BJ (cell line): Measurements from ENCODE around the gene PRSS8. TPM values are rescaled to one million over a fixed set of nuclear protein-coding genes. Genes with fewer than 3 reads are reported as not detected.

Source experiments
- CTCF ChIA-PET: fragments of 350-600 bp; formaldehyde crosslinking; extraction: SDS; loops from one replicate; lab custom pipeline; 2021; ENCODE audit warnings: antibody characterized with exemption, inconsistent platforms; lab: Yijun Ruan, JAX
- POLR2A ChIA-PET: fragments of 300-600 bp; sonication (Branson Sonifier 250); formaldehyde crosslinking; extraction: SDS; loops from one replicate; lab custom pipeline; 2021; ENCODE audit warnings: antibody characterized with exemption; lab: Charles Lee
- DNase-seq: peaks from one replicate; pipeline ENCODE4 v3.0.0-alpha.2; 2011; ENCODE audit warnings: low read depth
- H3K27me3 ChIP-seq: 2 replicates; pipeline ENCODE4 v1.6.0; 2011; ENCODE audit warnings: low read length; ENCODE audit not compliant: control insufficient read depth, insufficient read depth
- H3K36me3 ChIP-seq: 2 replicates; pipeline ENCODE4 v1.5.1; 2011; ENCODE audit warnings: low read length; ENCODE audit not compliant: control insufficient read depth, insufficient read depth
- H3K4me3 ChIP-seq: 2 replicates; pipeline ENCODE4 v1.5.1; 2011; ENCODE audit warnings: low read depth, mild to moderate bottlenecking, control low read depth, low read length
- polyA plus RNA-seq: library from polyadenylated mRNA; depleted of rRNA; stranded (reverse); fragments of >200 nt; gene quantifications from 2 replicates; pipeline ENCODE4 v1.2.3, GENCODE V29; 2011
- TF ChIP-seq, protein P1 (sequence below): IDR thresholded peaks from 2 replicates; pipeline ENCODE4 v1.5.1; 2011; ENCODE audit warnings: low read depth, mild to moderate bottlenecking, control low read depth, inconsistent platforms, low read length, moderate library complexity; ENCODE audit not compliant: insufficient read depth

Gene PRSS8
- polyA plus RNA-seq, 1 experiment = not detected

DNA sequence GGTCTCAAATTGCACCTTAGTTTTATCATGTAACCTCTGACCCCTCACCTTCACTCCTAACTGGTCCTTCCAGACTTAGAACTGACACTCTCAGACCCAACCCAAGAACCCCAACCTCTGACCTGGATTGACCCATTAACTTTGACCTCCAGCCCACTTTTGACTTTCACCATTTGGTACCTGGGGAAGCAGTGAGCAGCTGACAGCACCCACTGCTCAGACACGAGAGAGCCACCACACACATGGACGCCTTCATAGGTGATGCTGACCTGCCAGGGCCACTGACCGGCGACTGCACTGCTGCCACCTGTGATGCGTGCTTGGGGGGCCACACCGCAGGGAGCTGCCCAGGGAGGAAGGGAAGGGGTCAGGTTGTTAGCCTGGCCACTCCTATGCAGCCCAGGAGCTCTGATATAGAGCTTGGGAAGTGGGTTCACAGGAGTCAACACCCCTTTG is 2.5 kb downstream of the PRSS8 start:
- no peak for DNase-seq
- ChIA-PET CTCF (interaction anchor here (1.2 to 2.9 kb wide), 2 partner anchors 10 kb away, joined by 3 to 12 read pairs; no protein-coding TSS in a partner anchor), POLR2A (no interaction called here)
- no peaks in the 10 kb centered on the region; the same call in 1 of the 2 replicates for H3K36me3 ChIP-seq
- no peak overlapping the region for H3K4me3 ChIP-seq
- no peaks in the 10 kb centered on the region for H3K27me3 ChIP-seq
- TF ChIP-seq, protein P1, sequence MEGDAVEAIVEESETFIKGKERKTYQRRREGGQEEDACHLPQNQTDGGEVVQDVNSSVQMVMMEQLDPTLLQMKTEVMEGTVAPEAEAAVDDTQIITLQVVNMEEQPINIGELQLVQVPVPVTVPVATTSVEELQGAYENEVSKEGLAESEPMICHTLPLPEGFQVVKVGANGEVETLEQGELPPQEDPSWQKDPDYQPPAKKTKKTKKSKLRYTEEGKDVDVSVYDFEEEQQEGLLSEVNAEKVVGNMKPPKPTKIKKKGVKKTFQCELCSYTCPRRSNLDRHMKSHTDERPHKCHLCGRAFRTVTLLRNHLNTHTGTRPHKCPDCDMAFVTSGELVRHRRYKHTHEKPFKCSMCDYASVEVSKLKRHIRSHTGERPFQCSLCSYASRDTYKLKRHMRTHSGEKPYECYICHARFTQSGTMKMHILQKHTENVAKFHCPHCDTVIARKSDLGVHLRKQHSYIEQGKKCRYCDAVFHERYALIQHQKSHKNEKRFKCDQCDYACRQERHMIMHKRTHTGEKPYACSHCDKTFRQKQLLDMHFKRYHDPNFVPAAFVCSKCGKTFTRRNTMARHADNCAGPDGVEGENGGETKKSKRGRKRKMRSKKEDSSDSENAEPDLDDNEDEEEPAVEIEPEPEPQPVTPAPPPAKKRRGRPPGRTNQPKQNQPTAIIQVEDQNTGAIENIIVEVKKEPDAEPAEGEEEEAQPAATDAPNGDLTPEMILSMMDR = no peak

DNA sequence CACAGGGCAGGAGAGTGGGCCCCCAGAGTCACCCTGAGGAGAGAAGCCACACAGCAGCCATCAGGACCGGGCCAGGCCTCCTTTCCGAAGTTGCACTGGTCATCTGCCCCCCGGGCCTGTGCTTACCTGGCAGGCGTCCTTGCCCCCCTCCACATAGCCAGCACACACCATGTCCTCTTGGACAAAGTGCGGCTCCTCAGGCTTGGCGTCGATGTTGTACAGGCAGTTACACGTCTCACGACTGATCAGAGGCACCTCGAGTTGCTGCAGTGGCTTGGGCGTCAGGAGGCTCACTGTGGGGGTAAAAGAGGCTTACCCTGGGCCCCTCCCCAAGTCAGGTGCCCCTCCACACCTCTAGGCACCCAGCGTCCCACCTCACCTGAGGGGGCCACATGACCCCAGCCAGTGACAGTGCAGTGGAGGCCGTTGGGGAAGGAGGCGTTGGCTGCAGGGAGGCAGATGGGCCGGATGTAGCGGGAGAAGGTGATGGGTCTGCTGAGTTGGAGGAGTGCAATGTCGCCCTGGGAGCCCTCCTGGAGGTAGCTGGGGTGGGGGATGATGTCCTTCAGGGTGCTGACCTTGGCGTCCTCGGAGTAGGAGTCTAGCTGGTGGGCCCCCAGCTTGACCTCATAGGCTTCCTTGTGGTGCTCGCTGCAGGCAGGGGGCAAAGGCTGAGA is 3.1 kb downstream of the PRSS8 start:
- H3K36me3 ChIP-seq = peaks cover 1% of the 10 kb centered on the region; the same call in 1 of the 2 replicates
- ChIA-PET CTCF (interaction anchor here (2.9 kb wide), 1 partner anchor 10 kb away, joined by 12 read pairs; no protein-coding TSS in a partner anchor), POLR2A (no interaction called here)
- H3K4me3 ChIP-seq = no peak overlapping the region
- no peak for DNase-seq
- H3K27me3 ChIP-seq = no peaks in the 10 kb centered on the region
- TF ChIP-seq, protein P1 = no peak

DNA sequence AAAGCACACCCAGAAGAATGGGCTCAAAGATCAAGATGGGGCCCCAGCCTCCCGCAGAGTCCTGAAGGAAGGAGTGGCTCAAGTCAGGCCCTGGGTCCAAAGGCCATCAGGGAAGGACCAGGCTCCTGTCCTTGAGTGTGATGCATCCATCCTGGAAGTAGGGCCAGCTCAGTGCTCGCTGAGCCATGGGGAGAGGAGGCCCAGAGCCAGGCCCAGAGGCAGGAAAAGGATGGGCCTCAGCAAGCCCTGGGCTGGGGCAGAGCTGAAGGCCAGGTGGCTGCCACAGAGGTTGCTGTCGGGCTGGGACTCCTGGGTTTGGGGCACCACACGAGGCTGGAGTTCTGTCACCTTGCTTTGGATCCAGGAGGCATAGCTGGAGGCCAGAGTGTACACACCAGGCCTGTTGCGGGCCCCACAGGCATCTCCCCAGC is 3.7 kb downstream of the PRSS8 start:
- POLR2A ChIA-PET = no interaction called here
- TF ChIP-seq, protein P1 = no peak
- no peak overlapping the region for H3K4me3 ChIP-seq
- no peaks in the 10 kb centered on the region for H3K27me3 ChIP-seq
- peaks cover 5% of the 10 kb centered on the region for H3K36me3 ChIP-seq
- DNase-seq = no peak
- CTCF ChIA-PET = interaction anchor here (2.9 kb wide), 1 partner anchor 11 kb away, joined by 12 read pairs; no protein-coding TSS in a partner anchor

DNA sequence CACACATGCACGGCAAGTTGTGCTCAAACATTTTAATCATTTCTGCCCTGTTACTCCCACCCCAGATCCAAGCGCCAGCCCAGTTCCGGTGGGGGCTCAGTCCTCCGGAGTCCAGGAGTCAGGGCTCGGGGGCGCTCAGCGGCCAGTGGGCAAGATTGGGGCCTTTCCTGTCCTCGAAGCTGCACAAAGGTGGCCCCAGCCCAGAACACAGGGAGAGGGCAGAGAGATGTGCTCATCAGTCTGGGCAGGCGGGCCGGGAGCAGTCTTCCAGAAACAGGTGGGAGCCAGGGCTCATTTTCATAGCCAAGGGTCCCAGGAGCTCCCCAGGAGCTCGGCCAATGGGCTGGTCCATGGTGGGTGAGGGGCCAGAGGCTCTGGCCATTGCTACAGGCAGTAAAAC is 4.1 kb downstream of the PRSS8 start:
- ChIA-PET POLR2A (no interaction called here), CTCF (interaction anchor here (2.9 kb wide), 1 partner anchor 11 kb away, joined by 12 read pairs; no protein-coding TSS in a partner anchor)
- TF ChIP-seq, protein P1 = no peak
- no peak overlapping the region for H3K4me3 ChIP-seq
- no peaks in the 10 kb centered on the region for H3K27me3 ChIP-seq
- no peak for DNase-seq
- H3K36me3 ChIP-seq = peaks cover 6% of the 10 kb centered on the region

DNA sequence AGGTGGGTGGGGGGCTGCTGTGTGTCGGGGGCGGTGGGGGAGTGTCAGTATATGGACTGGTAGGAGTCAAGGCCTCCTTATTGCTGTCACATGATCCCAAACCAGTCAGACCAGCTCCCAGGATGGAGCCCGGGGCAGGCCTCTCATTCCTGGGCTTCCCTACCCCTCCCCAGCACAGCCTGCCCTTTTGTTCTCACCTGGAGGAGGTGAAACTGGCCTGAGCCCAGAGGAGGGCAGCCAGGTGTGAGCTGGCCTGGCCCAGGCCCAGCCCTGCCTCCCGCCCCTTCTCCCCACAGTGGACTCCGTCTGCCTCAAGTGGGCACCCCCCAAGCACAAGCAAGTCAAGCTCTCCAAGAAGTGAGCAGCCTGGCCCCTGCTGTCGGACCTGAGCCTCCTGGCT is 4.6 kb downstream of the PRSS8 start:
- peaks cover 6% of the 10 kb centered on the region for H3K36me3 ChIP-seq
- no peak for DNase-seq
- TF ChIP-seq, protein P1 = no peak
- H3K4me3 ChIP-seq = no peak overlapping the region
- POLR2A ChIA-PET = no interaction called here
- CTCF ChIA-PET = interaction anchor here (2.9 kb wide), 1 partner anchor 12 kb away, joined by 12 read pairs; no protein-coding TSS in a partner anchor
- no peaks in the 10 kb centered on the region for H3K27me3 ChIP-seq
